GM18508 (cell line): ENCODE results near the gene C1orf52.

ENCODE experiments used
- ATAC-seq: cut with Tn5 transposase; IDR thresholded peaks from one replicate; pipeline ENCODE4 v1.9.1; 2021; ENCODE audit warnings: moderate number of reproducible peaks; ENCODE audit not compliant: insufficient read depth, unreplicated experiment

The C1orf52 gene

DNA sequence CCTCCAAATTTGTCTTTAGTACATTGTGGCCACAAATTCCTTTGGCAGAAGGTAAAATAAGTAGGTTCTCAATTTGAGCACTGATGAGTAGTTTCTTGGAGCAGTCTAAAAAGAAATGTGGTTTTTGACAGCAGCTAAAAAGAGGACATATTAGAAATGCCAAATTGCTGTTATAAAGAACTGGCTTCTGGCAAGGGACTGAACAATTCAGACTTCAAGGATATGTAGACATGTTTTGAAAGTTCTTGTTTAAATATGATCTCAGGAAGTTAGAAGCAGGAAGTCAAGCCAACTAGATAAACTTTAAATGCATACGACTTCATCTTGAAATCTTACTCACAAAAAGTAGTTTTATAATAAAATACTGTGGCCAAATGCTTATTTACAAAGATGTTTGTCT is 18.8 kb downstream of the C1orf52 start:
- no peak for ATAC-seq

DNA sequence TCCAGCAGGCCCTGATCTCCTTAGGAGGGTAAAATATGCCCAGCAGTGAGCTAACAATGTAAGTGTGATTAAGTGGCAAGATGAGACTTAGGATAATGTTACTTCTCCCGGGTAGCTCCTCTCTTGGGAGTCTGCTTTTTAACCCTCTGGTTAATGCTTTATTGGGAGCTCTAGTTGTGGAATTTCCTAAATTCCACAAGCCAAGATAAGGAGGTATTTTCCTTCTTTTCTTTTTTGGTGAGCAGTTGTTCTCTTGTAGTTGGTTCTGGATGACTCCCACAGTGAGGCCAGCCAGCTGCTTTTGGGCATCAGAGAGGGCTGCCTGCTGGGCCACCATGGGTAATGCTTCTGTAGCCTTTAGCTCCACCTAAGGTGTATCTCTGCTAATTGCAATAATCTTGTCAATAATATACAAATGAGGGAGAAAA is 19.3 kb downstream of the C1orf52 start:
- ATAC-seq = no peak

DNA sequence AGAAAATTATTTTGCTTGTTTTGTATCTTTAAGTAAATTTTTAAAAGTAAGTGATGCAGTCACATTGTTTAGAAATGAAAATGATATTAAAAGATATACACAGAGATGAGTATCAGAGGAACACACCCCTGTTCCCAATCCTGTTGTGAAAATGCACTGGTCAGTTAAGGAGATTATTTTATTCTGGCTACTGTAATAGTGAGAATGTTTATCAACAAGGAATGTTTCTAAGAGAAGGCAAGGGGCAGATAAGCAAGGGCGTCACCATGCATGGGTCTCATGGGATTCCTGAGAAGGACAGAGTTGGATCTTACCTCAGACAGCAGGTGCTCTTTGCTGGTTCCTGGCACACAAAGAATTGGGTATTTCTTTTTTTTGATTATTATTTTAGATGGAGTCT is 21.8 kb downstream of the C1orf52 start:
- ATAC-seq = no peak

DNA sequence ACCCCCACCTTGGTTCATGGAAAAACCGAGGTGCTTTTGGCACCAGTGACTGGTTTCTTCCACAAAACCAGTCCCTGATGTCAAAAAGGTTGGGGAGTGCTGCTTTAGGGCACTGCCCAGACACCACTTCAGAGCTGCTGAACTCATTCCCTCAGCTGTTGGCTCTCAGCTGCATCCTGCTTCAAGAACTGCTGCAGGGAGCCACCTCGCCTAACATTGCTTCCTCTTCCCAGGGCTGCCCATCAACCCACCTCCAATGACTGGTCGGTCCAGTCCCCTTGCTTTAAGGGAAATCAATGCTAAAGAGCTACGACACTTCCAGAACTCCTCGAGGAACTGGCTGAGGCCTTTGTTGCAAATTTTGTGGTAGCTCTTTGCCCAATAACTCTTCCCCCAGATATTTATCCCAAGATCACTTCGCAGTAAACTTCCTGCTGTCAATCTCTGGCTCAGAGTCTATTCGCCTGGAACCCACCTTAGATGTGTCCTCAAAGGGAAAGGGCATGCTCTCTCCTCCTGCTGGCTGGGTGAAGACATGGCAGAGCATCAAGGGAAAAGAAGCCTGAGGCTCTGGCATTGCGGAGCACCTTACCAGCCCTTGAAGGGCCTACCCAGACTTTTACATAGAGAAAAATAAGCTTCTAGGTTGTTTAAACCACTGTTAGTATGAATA is 29.0 kb downstream of the C1orf52 start:
- ATAC-seq = no peak

DNA sequence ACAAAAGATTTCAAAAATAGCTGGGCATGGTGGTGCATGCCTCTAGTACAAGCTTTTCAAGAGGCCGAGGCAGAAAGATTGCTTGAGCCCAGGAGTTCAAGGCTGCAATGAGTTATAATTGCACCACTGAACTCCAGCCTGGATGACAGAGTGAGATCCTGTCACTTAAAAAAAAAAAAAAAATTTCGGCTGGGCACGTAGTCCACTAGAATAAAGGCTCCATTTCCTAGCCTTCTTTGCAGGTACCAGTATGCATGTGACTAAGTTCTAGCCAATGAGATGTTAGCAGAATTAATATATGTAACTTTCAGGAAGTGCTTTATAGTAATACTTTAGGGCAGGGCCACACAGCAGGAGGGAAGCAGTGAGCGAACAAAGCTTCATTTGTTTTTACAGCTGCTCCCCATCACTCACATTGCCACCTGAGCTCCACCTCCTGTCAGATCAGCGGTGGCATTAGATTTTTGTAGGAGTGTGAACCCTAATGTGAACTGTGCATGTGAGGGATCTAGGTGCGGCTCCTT is 29.8 kb downstream of the C1orf52 start:
- no peak for ATAC-seq

DNA sequence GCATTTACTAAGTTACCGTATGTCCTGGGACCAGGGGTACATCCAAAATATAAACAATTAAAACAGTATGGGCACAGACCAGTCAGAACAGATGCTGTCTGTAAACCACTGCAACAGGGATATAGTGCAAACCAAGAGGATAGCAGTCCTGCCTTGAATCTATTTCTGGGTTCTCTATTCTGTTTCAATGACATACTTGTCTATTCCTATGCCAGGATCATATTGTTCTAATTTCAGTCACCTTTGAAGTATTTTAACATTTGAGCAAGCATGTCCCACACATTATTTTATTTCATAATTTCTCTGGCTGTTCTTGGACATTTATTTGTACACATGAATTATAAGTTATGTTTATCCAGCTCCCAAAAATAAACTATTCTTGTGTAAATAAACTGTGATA is 30.5 kb downstream of the C1orf52 start:
- no peak for ATAC-seq

DNA sequence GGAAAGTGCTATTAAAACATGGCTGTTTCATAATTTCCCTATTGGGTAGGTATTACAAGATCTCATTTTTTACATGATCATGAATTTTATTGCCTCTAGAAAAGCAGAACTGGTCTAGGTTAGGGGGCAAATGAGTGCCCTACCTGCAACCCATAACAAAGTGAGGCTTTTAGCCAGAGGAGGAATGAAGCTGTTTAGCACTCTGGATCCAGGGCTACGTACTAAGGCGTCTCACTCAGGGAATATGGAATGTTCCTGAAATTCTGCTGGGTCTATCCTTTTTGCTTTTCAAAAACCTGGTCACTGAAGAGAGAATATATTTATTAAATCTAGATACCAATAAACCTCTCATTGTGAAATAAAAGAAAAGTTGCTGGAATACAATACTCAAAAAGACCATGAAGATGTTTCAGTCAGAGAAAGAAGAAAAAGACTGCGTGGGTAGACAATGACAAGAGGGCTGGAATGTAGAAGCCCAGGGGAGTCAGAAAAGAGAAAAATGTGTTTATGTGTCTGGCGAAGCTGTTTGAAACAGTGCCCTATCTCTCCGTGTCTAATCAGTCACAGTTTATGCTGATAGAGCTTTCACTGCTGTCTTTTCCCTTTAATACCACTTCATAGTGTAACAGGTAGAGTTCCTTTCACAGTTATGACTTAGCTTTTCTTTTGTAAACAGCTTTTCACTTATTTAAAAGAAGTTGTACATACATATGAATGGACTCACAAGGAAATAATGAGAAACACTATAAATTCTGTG is 33.7 kb downstream of the C1orf52 start:
- no peak for ATAC-seq

DNA sequence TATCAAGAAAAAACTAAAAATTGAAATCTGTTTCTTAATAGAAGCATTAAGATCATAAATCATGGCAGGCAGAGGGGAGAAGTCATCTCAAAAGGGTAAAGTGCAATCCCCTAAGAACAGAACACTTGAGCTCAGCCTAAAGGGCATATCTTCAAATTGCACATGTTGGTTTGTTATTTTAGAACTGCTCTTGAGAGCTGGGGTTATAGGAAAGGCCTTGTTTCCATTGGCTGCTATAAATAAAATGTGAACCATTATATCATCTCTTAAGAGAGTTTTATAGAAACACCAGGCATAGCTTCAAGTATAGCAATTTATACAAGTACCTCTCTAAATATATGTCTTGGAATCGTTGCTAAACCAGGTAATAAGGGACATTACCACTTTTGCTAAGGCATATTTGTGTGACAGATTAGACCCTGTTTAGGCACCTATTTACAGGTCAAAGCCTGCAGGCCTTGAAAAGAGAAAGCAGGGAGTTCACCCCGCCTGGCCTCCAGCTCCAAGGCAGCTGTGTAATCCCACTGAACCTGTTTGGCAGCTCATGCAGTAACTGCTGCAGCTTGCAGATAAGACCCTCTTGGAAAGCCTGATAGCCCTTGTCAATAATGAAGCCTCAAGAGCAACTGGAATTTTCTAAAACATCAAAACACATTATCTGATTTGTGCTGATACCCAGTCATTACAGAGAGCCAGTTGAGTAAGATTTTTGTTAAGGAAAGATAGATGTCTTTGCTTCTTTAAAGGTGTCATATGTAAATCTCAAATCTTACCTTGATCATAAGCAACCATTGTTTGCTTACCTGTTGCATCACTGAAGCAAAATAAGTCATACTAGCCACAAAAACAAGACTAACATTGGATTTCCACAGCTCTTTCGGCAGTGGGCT is 34.5 kb downstream of the C1orf52 start:
- ATAC-seq = no peak

DNA sequence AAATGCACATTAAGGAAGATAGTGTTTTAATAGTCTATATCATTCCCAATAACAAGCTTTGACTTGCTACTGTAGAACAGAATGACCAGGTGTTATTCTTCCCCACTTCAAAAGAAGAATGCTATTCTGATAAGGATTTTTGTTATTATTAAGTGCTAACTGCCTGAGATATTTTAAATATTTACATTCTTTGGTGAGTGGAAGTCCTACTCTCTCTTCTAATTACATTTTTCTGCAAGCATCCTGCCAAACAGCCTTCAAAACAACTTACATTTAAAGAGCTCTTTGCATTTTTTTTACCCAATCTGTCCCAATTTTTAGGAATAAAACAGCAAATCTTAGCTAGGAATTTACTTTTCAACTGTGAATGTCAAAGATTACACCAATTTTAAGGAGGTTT is 35.2 kb downstream of the C1orf52 start:
- no peak for ATAC-seq

DNA sequence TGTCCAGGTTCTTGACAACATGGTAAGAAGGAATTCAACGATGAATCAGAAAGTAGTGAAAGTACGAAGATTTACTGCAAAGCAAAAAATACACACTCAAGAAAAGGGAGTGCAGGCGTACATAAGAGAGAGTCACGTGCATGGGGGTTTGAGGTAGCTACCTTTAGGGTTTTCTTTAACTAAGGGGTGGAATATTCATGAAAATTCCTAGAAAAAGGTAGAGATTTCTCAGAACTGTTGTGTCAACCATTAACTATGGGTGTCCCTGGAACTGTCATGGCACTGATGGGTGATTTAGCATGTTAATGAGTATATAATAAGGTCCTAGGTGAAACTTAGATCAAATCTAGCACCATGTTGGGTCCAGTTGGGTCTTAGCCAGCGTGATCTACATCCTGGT is 36.1 kb downstream of the C1orf52 start:
- ATAC-seq = no peak

DNA sequence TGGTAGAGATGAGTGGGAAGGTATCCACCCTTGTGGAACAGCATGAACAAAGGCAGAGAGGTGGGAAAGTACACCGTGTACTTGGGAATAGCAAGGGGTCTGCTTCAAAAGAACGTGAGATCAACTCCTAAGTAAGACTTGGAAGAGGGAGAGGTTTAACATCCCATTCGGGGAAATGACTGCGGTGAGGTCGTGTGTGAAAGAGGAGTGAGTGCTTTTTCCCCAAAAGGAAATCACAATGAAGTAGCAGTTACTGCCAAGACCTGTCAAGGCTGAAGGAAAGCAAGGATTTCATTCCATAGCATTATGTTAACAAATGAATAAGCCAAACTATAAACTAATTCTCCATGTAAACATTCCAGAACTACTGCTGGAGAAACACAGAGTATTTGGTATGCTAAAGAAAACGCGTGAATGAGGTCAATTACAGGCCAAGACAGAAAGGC is 38.7 kb downstream of the C1orf52 start:
- no peak for ATAC-seq

DNA sequence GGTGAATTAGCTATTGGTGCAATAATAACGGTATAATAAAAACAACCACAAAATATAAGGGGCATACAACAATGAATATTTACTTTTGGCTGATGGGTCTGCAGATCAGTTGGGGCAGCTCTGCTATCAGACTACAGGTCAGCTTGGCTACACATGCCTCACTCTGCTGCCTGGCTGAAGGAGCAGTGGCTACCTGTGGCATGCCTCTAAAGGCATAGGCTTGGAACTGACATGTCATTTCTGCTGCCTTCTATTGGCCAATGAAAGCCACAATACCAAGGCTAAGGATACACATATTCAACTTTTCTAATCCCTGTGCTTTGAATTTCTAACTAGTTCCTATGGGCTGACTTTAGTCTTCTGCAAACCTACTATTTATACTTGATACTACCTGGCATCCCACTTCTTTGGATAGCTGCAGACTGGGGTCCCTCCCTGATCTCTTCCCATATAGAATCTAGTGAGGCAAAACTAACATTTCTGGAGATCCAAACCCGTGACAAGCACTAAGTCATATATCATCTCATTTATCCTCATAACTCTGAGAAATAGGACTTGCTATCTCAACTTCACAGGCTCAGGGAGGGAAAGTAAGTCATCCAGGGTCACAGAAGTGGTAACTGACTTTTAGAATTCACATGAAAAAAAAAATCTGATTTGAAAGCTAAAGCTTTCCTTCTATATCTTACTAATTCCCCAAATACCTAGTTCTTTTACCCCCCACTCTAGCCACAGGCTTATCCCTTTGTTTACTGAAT is 39.4 kb downstream of the C1orf52 start:
- no peak for ATAC-seq

DNA sequence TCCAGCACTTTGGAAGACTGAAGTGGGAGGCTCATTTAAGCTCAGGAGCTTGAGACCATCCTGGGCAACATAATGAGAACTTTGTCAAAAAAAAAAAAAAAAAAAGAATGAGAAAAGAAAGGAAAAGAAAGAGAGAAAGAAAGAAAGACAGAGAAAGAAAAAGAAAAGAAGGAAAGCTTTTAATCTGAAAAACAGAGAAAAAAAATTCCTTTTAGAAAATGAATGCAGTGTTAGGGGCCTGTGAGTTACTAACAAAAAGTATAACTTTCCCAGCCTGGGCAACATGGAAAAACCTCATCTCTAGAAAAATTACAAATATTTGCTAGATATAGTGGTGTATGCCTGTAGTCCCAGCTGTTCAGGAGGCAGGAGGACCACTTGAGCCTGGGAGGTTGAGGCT is 42.8 kb downstream of the C1orf52 start:
- ATAC-seq = no peak

DNA sequence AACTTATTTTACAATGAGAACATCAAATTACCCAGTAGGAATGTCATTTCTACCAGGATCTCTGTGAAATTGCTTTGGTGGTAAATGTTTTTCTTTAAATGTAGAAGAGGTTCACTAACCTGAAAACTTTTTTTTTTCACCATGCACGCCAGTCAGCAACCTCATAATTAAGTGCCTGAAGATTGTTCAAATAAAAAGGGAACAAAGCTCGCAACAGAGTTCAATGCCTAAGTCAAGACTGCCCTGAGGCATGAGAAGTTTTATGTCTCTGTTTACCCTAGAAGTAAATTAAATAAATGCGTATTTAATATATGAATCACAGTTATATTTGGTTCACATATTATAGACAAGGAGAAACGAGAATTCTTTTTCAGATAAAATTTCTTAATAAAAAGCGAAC is 44.8 kb downstream of the C1orf52 start:
- ATAC-seq = no peak

DNA sequence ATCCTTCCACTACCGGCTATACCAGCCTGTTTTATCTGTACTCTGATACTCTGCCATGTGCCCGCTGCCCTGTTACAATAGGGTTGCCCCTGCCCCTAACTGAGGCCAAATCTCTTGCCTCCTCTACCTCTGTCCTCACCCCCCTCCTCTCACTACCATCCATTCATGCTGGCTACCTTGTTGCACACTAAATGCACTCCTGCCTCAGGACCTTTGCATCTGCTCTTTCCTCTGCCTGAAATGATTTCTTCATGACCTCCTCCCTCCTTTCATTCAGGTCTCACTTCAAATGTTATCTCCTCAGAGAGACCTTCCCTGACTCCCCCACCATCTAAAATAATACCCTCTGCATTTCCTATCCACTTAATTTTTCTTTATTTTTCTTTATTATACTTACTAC is 51.0 kb downstream of the C1orf52 start:
- no peak for ATAC-seq

DNA sequence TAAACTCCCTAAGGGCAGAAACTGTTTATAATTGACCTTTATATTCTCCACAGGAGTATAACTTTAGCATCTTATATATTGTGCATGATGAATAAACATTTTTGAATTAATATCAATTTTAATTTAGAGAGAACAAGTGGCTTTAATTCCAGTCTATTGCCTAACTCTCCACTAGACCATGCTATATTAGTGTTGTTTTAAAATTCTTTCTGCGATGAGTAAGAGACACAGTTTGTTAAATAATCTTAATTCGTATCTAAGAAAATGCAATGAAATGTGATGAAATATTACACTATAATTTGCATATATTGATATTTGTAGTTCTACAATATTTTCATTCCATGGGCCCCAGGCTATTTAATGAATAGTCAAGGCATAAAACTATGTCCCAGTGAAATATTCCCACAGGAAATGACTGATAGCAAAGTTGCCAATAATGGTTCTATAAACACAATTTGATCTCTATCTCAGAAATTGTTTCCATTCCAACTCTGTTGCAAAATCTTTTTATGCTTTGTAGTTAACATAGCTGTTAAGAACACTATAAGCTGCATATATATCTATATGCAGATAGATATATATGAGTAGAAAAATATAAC is 55.8 kb downstream of the C1orf52 start:
- ATAC-seq = no peak

DNA sequence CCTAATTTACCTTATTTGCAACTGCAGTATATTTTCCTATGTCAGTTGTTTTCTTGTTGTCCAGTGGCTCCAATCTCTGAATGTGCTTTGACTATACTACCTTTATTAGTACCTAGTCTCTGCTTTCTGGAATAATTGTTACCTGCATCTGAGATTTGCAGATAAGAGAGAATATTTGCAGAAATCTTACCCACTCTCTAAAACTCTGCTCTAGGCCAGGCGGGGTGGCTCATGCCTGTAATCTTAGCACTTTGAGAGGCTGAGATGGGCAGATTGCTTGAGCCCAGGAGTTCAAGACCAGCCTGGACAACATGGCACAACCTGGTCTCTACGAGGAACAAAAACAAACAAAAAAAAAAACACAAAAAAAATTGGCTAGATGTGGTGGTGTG is 56.6 kb downstream of the C1orf52 start:
- no peak for ATAC-seq

DNA sequence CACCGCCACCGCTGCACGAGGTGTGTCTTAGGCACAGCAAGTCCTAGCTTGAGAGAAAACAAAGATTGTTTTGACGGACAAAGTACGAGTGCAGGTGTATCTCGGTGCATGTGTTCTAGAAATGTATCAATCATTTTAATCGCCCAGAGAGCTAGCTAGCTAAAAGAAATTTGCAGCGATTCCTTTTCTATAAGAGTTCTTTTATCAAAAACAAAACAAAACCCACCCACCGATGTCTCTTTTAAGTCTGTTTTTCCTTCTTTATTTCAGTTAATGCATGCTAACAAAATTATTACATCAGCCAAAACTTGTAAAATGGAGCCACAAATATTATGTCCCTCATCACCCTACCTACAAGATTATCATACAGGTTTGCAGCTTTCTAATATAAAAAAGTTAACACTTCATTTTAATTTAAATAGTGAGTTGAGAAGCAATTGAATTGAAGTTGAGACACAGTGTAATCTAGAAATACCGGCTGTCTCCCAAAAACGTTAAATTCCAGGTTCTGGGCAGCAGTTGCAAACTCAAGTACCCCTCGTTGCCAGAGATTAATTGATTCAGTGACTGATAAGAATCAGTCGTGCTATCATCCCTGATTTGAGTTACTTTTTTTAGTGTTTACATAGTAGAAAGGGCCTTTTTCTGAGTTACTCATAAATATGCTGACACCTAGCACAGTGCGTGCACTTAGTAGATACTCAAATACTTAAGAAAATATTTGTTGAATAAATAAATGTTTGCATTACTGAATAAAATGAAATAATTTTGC is 57.2 kb downstream of the C1orf52 start:
- ATAC-seq = no peak
